AG04449 (cell line): ENCODE results near the gene LITAF.

ENCODE experiments used
- CTCF ChIA-PET: fragments of 350-600 bp; formaldehyde crosslinking; extraction: SDS; loops from one replicate; lab custom pipeline; 2021; ENCODE audit warnings: antibody characterized with exemption; lab: Yijun Ruan, JAX
- POLR2A ChIA-PET: fragments of 400-600, 350-600 bp; formaldehyde crosslinking; extraction: SDS; loops from one replicate; lab custom pipeline; 2020; ENCODE audit warnings: antibody characterized with exemption, inconsistent platforms; lab: Yijun Ruan, JAX
- DNase-seq: peaks from one replicate; pipeline ENCODE4 v3.0.0-alpha.2; 2010; ENCODE audit warnings: low read depth, low spot score
- H3K4me3 ChIP-seq: 2 replicates; pipeline ENCODE4 v1.5.1; 2011; ENCODE audit warnings: low read depth, mild to moderate bottlenecking, control low read depth, low read length
- CTCF ChIP-seq: IDR thresholded peaks from one replicate; pipeline ENCODE4 v1.5.1; 2011; ENCODE audit warnings: mild to moderate bottlenecking, moderate library complexity, low read length, control low read depth, inconsistent platforms; ENCODE audit not compliant: insufficient read depth; ENCODE audit errors: missing control alignments

Gene LITAF

GRCh38 chr16:11556214-11556819 is 30.4 kb downstream of the LITAF start:
- no peak for TF ChIP-seq CTCF
- H3K4me3 ChIP-seq = no peak overlapping the region
- POLR2A ChIA-PET = no interaction called here
- no peak for DNase-seq
- CTCF ChIA-PET = interaction anchor here (1.9 to 5.0 kb wide), 2 partner anchors 9 to 24 kb away, joined by 6 to 15 read pairs; no protein-coding TSS in a partner anchor

- no peak for DNase-seq
- no peak for TF ChIP-seq CTCF
- ChIA-PET CTCF (interaction anchor here (1.2 to 1.4 kb wide), 3 partner anchors 19 to 148 kb away, joined by 3 to 6 read pairs (median 4); no protein-coding TSS in a partner anchor), POLR2A (no interaction called here)
- H3K4me3 ChIP-seq = no peak overlapping the region
Observed at GRCh38 chr16:11554053-11554452, 32.7 kb downstream of the LITAF start.

- POLR2A ChIA-PET = no interaction called here
- H3K4me3 ChIP-seq = no peak overlapping the region
- CTCF ChIA-PET = interaction anchor here (1.2 kb wide), 1 partner anchor 18 kb away, joined by 3 read pairs; no protein-coding TSS in a partner anchor
- TF ChIP-seq CTCF = no peak
- no peak for DNase-seq
Observed at GRCh38 chr16:11553371-11553770, 33.3 kb downstream of the LITAF start.

GRCh38 chr16:11552440-11552839 is 34.3 kb downstream of the LITAF start:
- ChIA-PET CTCF (interaction anchor here (1.0 to 1.5 kb wide), 2 partner anchors 21 to 145 kb away, joined by 3 to 5 read pairs; no protein-coding TSS in a partner anchor), POLR2A (no interaction called here)
- no peak for DNase-seq
- TF ChIP-seq CTCF = no peak
- H3K4me3 ChIP-seq = no peak overlapping the region

GRCh38 chr16:11551842-11552241 is 34.9 kb downstream of the LITAF start:
- no peak overlapping the region for H3K4me3 ChIP-seq
- DNase-seq = no peak
- ChIA-PET CTCF (interaction anchor here (1.0 to 1.5 kb wide), 3 partner anchors 20 to 588 kb away, joined by 3 to 5 read pairs (median 3); no protein-coding TSS in a partner anchor), POLR2A (no interaction called here)
- no peak for TF ChIP-seq CTCF

GRCh38 chr16:11550791-11551498 is 35.8 kb downstream of the LITAF start:
- no peak for DNase-seq
- ChIA-PET CTCF (interaction anchor here (1.3 to 1.5 kb wide), 2 partner anchors 144 to 587 kb away, joined by 3 to 5 read pairs; no protein-coding TSS in a partner anchor), POLR2A (no interaction called here)
- no peak for TF ChIP-seq CTCF
- H3K4me3 ChIP-seq = no peak overlapping the region
